HG02943 (cell line): ENCODE results near the gene GLOD5.
"Not testable (repeated sequence)": the region's sequence is repeated elsewhere in the genome, so short reads cannot be mapped to it uniquely, and the experiment has no call there.

Source experiments
- ATAC-seq: cut with Tn5 transposase; IDR thresholded peaks from one replicate; pipeline ENCODE4 v1.9.1; 2021; ENCODE audit warnings: mild to moderate bottlenecking, low read depth, moderate library complexity; ENCODE audit not compliant: unreplicated experiment

The GLOD5 gene

DNA sequence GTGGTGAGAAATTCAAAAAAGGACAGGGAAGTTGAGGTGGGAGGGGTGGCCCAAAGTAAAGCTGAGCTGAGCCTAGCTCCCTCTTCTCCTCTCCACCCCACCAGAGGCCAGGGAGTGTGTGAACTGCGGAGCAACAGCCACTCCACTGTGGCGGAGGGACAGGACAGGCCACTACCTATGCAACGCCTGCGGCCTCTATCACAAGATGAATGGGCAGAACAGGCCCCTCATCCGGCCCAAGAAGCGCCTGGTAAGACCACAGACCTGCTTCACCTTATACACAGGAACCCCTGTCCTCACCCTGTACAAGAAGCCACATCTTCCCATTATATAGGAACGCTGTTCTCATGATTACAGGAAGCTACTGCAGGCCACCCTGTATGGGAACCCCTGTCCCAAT, 30.7 kb downstream of the GLOD5 start:
- no peak for ATAC-seq

DNA sequence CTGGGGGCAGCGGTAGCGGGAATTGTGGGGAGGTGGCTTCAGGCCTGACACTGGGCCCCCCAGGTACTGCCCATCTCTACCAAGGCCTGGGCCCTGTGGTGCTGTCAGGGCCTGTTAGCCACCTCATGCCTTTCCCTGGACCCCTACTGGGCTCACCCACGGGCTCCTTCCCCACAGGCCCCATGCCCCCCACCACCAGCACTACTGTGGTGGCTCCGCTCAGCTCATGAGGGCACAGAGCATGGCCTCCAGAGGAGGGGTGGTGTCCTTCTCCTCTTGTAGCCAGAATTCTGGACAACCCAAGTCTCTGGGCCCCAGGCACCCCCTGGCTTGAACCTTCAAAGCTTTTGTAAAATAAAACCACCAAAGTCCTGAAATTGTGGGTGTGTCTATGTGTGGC, 32.4 kb downstream of the GLOD5 start:
- no peak for ATAC-seq

DNA sequence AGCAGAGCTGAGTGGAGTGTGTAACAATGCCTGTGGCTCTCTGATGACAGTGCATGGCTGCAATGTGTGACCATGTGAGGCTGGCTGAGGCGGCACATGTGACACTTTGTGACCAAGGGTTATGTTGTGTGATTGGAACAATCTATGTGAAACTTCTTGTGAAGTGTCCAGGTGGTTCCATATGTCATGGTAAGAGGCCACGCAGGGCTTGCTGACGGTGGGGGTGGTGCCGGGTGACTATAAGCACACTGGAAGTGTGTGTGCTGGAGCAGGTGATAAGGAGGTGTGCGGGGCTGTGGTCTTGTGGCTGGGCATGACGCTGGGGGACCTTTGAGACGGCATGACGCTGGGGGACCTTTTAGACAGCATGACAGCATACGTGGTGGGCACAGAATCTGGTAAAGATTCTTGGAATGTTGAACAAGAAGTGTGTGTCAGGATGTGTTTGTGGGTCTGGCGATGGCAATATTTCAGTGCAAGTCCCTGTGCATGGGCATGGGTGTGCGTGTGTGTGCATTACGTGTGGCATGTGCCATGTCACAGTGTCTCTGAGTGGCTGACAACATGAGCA, 32.9 kb downstream of the GLOD5 start:
- no peak for ATAC-seq

DNA sequence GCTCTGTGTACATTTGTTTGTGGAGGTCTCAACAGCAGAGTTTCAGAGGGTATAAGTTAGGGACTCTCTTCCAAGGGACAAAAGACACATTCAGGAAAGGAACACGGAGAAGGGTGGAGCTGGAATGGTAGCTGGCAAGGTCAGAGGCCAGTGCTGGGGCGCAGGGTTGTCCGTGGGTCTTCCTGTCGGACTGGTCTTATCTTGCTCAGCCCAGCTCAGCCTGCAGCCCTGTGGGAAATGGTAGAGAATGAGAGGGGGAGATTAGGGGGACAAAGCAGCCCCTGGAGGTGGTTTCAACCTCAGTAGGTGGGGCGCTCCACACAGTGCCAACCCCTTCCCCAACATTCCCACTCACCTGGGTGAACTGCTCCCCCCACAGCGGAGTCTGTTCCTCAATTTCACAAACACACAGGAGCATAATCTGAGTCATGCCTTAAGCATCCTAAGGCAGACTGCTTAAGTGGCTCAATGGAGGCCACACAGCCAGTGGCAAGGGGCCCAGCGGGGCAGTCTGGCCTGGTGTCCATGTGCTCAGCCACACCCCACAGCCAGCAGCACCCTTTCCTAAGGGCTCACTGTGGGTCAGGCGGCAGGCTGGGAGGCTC, 33.5 kb downstream of the GLOD5 start:
- no peak for ATAC-seq

DNA sequence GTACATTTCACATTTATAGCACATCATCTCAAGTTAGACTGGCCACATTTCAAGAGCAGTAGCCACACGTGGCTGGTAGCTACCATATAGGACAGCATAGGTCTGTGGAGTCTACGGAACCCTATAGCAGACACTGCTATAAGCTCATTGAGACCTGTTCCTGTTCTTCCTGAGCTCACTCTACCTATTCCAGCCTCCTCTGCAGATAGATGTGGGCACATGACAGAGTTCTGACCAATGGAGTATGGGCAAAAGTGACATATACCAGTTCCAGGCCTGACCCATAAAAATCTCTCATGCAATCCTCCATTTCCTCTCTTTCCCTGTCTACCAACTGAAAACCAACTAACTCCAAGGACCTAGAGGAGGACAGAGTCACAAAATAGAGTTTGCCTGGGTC, 36.8 kb downstream of the GLOD5 start:
- ATAC-seq: no peak

DNA sequence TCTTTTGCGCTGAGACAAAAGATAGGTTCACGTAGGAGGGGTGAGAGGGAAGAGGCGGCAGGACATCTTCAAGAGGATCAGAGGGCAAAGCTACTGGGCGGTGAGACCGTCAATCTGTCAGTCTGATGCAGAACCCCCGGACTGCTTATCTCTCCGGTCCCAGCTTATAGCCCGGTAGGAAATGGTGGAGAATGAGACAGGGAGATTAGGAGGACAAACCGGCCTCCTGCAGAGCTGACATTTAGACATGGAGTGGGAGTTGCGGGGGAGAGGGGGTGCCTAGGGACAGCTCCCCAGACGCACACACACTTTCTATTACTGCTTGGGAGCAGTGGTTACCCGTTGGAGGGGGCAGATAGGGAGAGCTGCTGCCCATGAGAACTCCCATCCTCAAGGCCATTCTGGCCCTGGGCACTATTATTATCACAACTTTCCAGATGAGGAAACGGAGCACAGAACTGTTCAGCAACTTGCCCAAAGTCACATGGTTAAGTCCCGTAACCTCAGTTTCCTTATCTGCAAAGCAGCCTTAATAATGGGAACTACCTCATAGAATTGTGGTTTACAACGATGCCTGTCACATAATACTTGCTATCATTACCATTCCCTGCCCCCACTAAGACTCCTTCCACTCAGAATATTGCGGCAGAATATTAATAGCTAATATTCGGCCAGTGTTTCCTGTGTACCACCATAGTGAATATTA, 39.2 kb downstream of the GLOD5 start:
- ATAC-seq: no peak

DNA sequence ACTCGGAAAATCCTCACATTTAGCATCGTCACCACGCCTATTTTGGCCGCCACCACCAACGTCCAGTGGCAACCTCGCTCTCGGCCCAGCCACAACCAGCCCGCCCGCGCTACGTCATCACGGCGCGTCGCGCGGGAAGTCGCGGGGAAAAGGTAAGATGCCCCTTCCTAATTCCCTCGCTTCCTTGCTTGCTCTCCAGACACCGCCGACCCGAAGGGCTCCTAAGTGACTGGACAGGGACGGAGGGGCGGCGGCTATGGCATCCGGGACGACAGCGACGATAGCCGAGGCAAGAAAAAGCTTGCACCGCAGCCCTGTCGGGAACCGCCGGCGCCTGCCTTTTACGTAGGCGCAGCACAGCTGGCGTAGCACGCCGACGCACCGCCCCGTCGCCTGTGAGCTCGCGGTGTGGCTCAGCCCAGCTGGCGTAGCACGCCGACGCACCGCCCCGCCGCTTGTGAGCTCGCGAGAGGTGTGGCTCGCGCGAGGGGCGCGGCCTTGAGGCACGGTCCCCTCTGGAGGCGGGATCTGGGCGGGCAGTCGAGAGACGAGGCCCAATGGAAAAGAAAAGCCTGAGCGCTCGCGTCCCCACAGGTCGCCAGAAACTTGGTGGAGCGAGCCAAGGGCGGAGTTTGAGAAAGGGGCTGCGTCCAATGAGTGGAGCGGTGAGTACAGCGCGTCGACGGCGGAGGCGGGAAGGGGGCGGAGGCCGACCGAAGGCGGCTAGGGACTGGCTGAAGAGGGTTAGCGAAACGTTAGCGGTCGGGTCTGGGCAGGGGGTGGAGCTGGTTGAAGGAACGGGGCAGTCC, 39.9 kb downstream of the GLOD5 start, which contains the start of gene HDAC6:
Gene HDAC6, plus strand, starts transcription at position 788 of the 809 bp plus-strand sequence. CDS start 626 bp downstream, outside the sequence.
- ATAC-seq: peak; percentile 83

DNA sequence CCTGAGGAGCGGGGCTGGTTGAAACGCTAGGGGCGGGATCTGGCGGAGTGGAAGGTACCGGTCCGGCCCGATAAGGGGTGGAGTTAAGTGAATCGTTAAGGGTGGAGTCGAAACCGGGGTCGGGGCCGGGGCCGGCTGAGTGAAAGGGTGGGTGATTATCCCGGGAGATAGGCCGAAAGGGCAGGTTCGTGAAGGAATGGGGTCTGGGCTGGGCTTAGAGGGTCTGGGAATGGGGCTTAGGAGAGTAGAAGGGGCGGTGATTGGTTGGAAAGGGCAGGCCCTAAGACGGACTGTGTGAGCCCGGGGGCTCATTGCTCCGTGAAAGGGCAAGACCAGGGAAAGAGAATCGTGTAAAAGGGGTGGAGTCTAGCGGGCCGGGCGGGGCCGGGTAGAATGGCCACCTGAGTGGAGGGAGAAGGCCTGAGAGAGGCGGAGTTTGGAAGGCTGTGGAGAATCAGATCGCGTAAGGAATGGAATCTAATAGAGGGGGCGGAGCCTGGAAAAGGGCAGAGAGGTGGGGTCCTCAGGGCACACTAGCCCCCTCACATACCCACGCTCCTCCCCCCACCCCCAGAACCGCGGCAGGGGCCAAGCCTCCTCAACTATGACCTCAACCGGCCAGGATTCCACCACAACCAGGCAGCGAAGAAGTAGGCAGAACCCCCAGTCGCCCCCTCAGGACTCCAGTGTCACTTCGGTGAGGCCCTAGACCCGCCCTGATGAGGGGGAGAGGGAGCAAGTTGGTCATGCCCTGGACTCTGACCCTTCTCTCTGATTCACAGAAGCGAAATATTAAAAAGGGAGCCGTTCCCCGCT, 40.8 kb downstream of the GLOD5 start:
- peak; percentile 37 for ATAC-seq

DNA sequence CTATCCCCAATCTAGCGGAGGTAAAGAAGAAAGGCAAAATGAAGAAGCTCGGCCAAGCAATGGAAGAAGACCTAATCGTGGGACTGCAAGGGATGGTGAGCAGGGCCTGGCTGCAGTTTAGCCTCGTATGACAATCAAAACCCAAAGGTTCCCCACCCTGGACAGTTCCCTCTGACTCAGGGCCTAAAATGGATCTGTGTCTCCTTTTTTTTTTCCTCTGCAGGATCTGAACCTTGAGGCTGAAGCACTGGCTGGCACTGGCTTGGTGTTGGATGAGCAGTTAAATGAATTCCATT, 41.3 kb downstream of the GLOD5 start:
- no peak for ATAC-seq

DNA sequence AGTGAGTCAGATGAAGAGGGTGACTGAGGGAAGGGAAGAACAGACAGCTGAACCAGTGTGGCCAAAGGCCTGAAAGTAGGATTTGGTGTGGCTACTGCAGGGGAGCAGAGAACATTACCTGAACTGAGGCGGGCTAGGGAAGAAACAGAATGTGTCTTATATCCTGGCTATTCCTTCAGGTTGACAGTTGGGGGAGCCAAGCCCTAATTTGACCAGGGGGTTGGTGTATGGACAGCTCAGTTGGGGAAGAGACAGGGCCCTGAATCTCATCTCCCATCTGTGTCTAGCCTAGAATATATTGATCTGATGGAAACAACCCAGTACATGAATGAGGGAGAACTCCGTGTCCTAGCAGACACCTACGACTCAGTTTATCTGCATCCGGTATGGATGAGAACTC, 44.5 kb downstream of the GLOD5 start:
- ATAC-seq: no peak

DNA sequence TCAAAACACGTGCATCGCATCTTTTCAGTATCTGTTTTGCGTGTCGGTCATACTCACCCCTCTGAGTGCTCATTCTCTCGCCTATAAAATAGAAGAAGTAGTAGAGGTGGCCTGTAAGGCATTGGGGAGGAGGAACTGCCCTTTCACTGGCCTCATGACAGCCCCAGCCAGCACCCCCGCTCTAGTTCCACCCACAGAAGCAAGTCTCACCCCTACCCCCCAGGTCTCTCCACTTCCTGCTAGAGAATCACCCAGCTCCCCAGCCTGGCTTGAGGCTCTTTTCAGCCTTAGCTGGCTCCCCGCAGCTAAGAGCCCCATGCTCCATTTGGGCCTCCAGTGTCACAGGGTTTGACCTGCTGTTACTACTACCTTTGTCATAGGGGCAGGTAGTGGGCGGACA, 52.1 kb downstream of the GLOD5 start:
- ATAC-seq: no peak

DNA sequence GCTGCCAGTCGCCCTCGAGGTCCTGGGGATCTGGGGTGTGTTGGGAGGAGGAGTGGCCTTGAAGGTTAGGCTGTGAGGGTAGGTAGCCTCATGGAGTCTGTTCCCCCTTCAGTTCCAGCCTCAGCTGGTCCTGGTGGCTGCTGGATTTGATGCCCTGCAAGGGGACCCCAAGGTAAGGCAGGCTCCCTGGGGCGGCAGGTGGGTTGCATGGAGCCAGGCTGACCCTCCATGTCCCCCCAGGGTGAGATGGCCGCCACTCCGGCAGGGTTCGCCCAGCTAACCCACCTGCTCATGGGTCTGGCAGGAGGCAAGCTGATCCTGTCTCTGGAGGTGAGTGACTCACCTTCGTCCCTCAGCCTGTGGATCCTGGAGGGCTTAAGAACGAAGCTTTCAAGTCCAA, 53.2 kb downstream of the GLOD5 start:
- no peak for ATAC-seq

DNA sequence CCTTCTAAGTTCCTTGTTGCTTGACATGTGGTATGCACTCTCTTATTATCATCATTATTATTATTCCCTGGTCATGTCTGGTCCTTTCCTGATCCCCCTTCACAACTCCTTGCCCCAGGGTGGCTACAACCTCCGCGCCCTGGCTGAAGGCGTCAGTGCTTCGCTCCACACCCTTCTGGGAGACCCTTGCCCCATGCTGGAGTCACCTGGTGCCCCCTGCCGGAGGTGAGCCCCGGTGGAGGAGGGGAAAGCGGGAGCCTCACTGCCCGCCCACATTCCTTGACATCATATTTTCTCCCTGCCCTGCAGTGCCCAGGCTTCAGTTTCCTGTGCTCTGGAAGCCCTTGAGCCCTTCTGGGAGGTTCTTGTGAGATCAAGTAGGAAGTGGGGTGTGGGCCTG, 53.7 kb downstream of the GLOD5 start:
- no peak for ATAC-seq

DNA sequence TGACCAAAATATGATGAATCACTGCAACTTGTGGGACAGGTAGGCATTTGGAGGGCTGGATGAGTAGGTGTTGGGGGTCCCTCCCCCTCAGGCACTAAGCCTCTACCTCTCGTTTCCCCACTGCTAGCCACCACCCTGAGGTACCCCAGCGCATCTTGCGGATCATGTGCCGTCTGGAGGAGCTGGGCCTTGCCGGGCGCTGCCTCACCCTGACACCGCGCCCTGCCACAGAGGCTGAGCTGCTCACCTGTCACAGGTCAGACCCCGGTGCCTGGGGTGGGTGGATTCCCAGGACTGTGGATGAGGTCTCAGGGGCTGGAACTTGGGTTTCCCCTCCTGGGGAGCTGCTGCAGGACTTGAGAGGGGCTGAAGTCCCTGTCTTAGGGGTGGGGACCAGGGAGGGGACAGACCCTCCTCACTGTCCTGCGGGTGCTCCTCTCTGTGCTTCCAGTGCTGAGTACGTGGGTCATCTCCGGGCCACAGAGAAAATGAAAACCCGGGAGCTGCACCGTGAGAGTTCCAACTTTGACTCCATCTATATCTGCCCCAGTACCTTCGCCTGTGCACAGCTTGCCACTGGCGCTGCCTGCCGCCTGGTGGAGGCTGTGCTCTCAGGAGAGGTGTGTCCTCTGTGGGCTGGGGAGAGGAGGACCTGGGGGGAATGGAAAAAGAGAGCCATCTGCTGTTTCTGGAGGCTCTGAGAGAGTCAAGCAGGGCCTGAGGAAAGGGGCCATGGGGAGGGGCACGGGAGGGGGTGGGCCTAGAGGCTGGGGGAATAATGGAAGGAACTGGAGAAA, 54.7 kb downstream of the GLOD5 start:
- no peak for ATAC-seq

DNA sequence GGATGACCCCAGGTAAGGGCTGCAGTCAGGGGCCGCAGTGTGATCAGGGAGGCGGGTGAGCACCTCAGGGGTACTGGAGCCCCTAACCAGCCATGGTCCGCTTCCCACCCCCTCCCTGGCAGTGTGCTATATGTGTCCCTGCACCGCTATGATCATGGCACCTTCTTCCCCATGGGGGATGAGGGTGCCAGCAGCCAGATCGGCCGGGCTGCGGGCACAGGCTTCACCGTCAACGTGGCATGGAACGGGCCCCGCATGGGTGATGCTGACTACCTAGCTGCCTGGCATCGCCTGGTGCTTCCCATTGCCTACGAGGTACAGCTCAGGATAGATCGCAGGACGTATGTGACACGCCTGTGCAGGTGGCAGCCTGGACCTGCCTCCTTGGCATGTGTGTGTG, 56.6 kb downstream of the GLOD5 start:
- no peak for ATAC-seq

DNA sequence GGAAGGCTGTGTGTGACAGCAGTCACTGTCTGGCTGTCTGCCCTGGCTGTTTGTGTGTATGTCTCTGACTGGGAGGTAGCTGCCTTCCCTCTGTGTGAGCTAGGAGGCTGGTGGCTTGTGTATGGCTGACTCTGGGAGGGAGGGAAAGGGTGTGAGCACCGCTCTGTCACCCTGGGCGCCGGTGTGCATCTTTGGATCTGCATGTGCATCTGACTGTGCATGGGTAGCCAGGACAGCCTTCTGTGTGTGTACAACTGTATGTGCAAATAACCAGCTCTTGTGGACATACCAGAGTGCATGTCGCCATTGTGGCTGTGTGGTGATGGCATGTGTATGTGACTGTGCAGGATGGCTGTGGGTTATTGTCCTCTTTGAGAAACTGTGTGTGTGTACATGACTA, 57.3 kb downstream of the GLOD5 start:
- ATAC-seq: no peak

DNA sequence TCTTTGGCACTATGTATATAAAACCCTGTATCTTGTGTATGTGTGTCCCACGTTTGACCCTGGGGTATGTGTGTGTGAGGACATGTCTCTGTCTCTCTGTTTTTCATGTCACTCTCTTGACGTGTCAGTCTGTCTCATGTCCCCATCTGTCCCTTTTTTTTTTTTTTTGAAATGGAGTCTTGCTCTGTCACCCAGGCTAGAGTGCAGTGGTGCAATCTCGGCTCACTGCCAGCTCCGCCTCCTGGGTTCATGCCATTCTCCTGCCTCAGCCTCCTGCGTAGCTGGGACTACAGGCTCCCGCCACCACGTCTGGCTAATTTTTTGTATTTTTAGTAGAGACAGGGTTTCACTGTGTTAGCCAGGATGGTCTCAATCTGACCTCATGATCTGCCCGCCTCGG, 57.8 kb downstream of the GLOD5 start:
- ATAC-seq: not testable (repeated sequence)

DNA sequence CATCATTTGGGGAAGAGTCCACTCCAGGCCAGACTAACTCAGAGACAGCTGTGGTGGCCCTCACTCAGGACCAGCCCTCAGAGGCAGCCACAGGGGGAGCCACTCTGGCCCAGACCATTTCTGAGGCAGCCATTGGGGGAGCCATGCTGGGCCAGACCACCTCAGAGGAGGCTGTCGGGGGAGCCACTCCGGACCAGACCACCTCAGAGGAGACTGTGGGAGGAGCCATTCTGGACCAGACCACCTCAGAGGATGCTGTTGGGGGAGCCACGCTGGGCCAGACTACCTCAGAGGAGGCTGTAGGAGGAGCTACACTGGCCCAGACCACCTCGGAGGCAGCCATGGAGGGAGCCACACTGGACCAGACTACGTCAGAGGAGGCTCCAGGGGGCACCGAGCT, 61.5 kb downstream of the GLOD5 start:
- no peak for ATAC-seq
